Vagina (tissue), 2 donors: ENCODE data around the gene KLHL22. TPM values are rescaled to one million over a fixed set of nuclear protein-coding genes. Genes with fewer than 3 reads are reported as not detected.
"Not testable (repeated sequence)": the region's sequence is repeated elsewhere in the genome, so short reads cannot be mapped to it uniquely, and the experiment has no call there.

ENCODE experiments used
- DNase-seq, 2 donors: peaks; one replicate each; pipeline ENCODE4 v3.0.0-alpha.2; 2017; ENCODE audit errors: extremely low spot score in 2 of 2
- H3K27ac ChIP-seq: fragments of 200-600 bp; sonication (generic); one replicate; pipeline ENCODE4 v1.5.1; 2019
- H3K27me3 ChIP-seq: fragments of 200-600 bp; sonication (generic); one replicate; pipeline ENCODE4 v1.5.1; 2019
- H3K36me3 ChIP-seq, 2 donors: fragments of 200-600 bp; sonication (generic); one replicate each; pipeline ENCODE4 v1.5.1; 2017 to 2019
- H3K4me1 ChIP-seq: fragments of 200-600 bp; sonication (generic); one replicate; pipeline ENCODE4 v1.5.1; 2019
- H3K4me3 ChIP-seq, 2 donors: fragments of 200-600 bp; sonication (generic); 1 replicate in 1 of 2; 2 replicates in 1 of 2; pipeline ENCODE4 v1.5.1; 2016 to 2019
- H3K9me3 ChIP-seq: fragments of 200-600 bp; sonication (generic); one replicate; pipeline ENCODE4 v1.5.1; 2019
- CTCF ChIP-seq, 3 experiments: fragments of 450-650 bp in 2 of 3; fragments of 200-600 bp in 1 of 3; sonication (generic) in 1 of 3; IDR thresholded peaks; one replicate each; pipeline ENCODE4 v1.5.1; 2017 to 2019; ENCODE audit warnings: antibody characterized with exemption in 3 of 3, mild to moderate bottlenecking in 2 of 3, moderate library complexity in 2 of 3
- POLR2A ChIP-seq, 2 donors: fragments of 450-650 bp; IDR thresholded peaks; one replicate each; pipeline ENCODE4 v1.6.1; 2017; ENCODE audit warnings: antibody characterized with exemption in 2 of 2, mild to moderate bottlenecking in 2 of 2, moderate library complexity in 2 of 2
- POLR2AphosphoS5 ChIP-seq, 2 donors: sonication (generic); formaldehyde crosslinking; IDR thresholded peaks; one replicate each; pipeline ENCODE4 v1.9.0; 2017; ENCODE audit warnings: antibody characterized with exemption in 2 of 2, mild to moderate bottlenecking in 2 of 2, low read depth in 1 of 2; ENCODE audit not compliant: insufficient read depth in 1 of 2
- intact Hi-C: fragments of 100-400 bp; cut with DNase I; formaldehyde crosslinking; loops from one replicate; pipeline ENCODE4 v1.15.1; 2023
- total RNA-seq: library from RNA; depleted of rRNA; stranded (reverse); fragments of >200 nt; gene quantifications from one replicate; pipeline ENCODE4 v1.2.3, GENCODE V29; 2016

The KLHL22 gene
- total RNA-seq, 1 donor from 2014 or later = 20.1 TPM

- no peaks in the 10 kb centered on the region for H3K36me3 ChIP-seq
- no peaks in the 10 kb centered on the region for H3K4me1 ChIP-seq
- H3K9me3 ChIP-seq = no peaks in the 10 kb centered on the region
- intact Hi-C loops = no loop called here
- TF ChIP-seq CTCF (IDR thresholded peaks at IDR 0.05) (no peak), POLR2AphosphoS5 (IDR thresholded peaks at IDR 0.05; ENCODE audit: insufficient read depth in 1 of 2, low read depth in 1 of 2) (no peak)
- H3K27ac ChIP-seq = no peak overlapping the region
- no peaks in the 10 kb centered on the region for H3K27me3 ChIP-seq
- H3K4me3 ChIP-seq = no peak overlapping the region
- no peak for DNase-seq
Measured at GRCh38 chr22:20412474-20413216, 83.0 kb downstream of the KLHL22 start.

- intact Hi-C loops = loop anchor here (10.0 kb wide), 1 partner anchor 55 kb away; no protein-coding TSS in a partner anchor
- H3K36me3 ChIP-seq = peaks cover 0 to 28% of the 10 kb centered on the region in 2 donors
- not testable (repeated sequence) for H3K9me3 ChIP-seq, H3K27me3 ChIP-seq, H3K27ac ChIP-seq, DNase-seq, H3K4me3 ChIP-seq, H3K4me1 ChIP-seq
Measured at GRCh38 chr22:20409385-20409784, 86.2 kb downstream of the KLHL22 start.

DNA sequence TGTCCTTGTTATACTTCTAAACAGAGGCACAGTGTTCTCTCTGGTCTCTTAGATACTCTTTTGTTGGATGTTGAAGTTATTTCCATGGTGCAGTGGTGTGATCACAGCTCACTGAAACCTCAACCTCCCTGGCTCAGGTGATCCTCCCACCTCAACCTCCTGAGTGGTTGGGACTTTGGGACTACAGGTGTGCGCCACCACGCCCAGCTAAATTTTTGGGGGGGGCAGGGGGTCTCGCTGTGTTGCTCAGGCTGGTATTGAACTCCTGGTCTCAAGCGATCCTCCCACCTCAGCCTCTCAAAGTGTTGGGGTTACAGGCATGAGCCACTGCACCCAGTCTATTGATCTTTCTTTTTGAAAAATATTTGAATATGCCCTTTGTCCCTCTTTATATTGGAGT lies 86.7 kb downstream of the KLHL22 start:
- Histone ChIP-seq H3K4me3 (no peak overlapping the region), H3K4me1 (no peaks in the 10 kb centered on the region), H3K36me3 (peaks cover 0 to 29% of the 10 kb centered on the region in 2 donors), H3K9me3 (no peaks in the 10 kb centered on the region), H3K27ac (no peak overlapping the region), H3K27me3 (no peaks in the 10 kb centered on the region)
- DNase-seq = peak in 1 of 2 donors; percentile 31
- intact Hi-C loops = loop anchor here (10.0 kb wide), 1 partner anchor 56 kb away; no protein-coding TSS in a partner anchor
- TF ChIP-seq CTCF (IDR thresholded peaks at IDR 0.05) = no peak
- no peak for TF ChIP-seq POLR2AphosphoS5 (IDR thresholded peaks at IDR 0.05; ENCODE audit: insufficient read depth in 1 of 2, low read depth in 1 of 2)
- no peak for TF ChIP-seq POLR2A (IDR thresholded peaks at IDR 0.05)

GRCh38 chr22:20407829-20408228 lies 87.8 kb downstream of the KLHL22 start:
- H3K27me3 ChIP-seq = no peaks in the 10 kb centered on the region
- H3K9me3 ChIP-seq = no peaks in the 10 kb centered on the region
- TF ChIP-seq POLR2A (IDR thresholded peaks at IDR 0.05) = no peak
- TF ChIP-seq POLR2AphosphoS5 (IDR thresholded peaks at IDR 0.05; ENCODE audit: insufficient read depth in 1 of 2, low read depth in 1 of 2) = no peak
- no peak for TF ChIP-seq CTCF (IDR thresholded peaks at IDR 0.05)
- H3K4me1 ChIP-seq = no peaks in the 10 kb centered on the region
- no peak overlapping the region for H3K4me3 ChIP-seq
- intact Hi-C loops = loop anchor here (10.0 kb wide), 1 partner anchor 57 kb away; no protein-coding TSS in a partner anchor
- H3K27ac ChIP-seq = no peak overlapping the region
- DNase-seq = peak in 1 of 2 donors; percentile 87
- H3K36me3 ChIP-seq = peaks cover 0 to 29% of the 10 kb centered on the region in 2 donors

GRCh38 chr22:20406686-20407408 lies 88.7 kb downstream of the KLHL22 start:
- Histone ChIP-seq H3K4me1 (no peaks in the 10 kb centered on the region), H3K9me3 (no peaks in the 10 kb centered on the region), H3K27me3 (no peaks in the 10 kb centered on the region), H3K27ac (no peak overlapping the region), H3K4me3 (no peak overlapping the region), H3K36me3 (peaks cover 0 to 29% of the 10 kb centered on the region in 2 donors)
- intact Hi-C loops = loop anchor here (10.0 kb wide), 1 partner anchor 58 kb away; no protein-coding TSS in a partner anchor
- peak in 1 of 2 donors; percentile 61 for DNase-seq
- TF ChIP-seq POLR2AphosphoS5 (IDR thresholded peaks at IDR 0.05; ENCODE audit: insufficient read depth in 1 of 2, low read depth in 1 of 2) = no peak
- TF ChIP-seq POLR2A (IDR thresholded peaks at IDR 0.05) = no peak
- no peak for TF ChIP-seq CTCF (IDR thresholded peaks at IDR 0.05)
